NT2/D1 (cell line): Measurements from ENCODE around the gene SIK3.
"Not testable (repeated sequence)": the region's sequence is repeated elsewhere in the genome, so short reads cannot be mapped to it uniquely, and the experiment has no call there.

Experiments
- DNase-seq: peaks from one replicate; pipeline ENCODE4 v3.0.0-alpha.2; 2011; ENCODE audit warnings: low read depth, low spot score
- H3K27me3 ChIP-seq: 2 replicates; pipeline ENCODE4 v1.6.0; 2011; ENCODE audit warnings: mild to moderate bottlenecking; ENCODE audit not compliant: insufficient read length, insufficient read depth
- H3K36me3 ChIP-seq: 2 replicates; pipeline ENCODE4 v1.6.1; 2011; ENCODE audit warnings: mild to moderate bottlenecking, low read length, mixed read lengths; ENCODE audit not compliant: insufficient read depth, insufficient read length
- H3K4me1 ChIP-seq: 2 replicates; pipeline ENCODE4 v1.5.1; 2011; ENCODE audit not compliant: insufficient read depth, insufficient read length
- H3K4me3 ChIP-seq: 2 replicates; pipeline ENCODE4 v1.5.1; 2011; ENCODE audit warnings: low read depth; ENCODE audit not compliant: insufficient read length
- H3K9ac ChIP-seq: 2 replicates; pipeline ENCODE4 v1.6.0; 2011; ENCODE audit warnings: low read depth; ENCODE audit not compliant: insufficient read length
- H3K9me3 ChIP-seq: 2 replicates; pipeline ENCODE4 v1.5.1; 2011; ENCODE audit warnings: mild to moderate bottlenecking, low read length; ENCODE audit not compliant: insufficient read depth
- SUZ12 ChIP-seq: IDR thresholded peaks from 2 replicates; pipeline ENCODE4 v1.6.1; 2011; ENCODE audit not compliant: insufficient read length, insufficient read depth; ENCODE audit errors: extremely low read depth
- YY1 ChIP-seq: IDR thresholded peaks from 2 replicates; pipeline ENCODE4 v1.6.1; 2011; ENCODE audit not compliant: insufficient read length, insufficient read depth
- ZNF274 ChIP-seq: IDR thresholded peaks from 2 replicates; pipeline ENCODE4 v1.6.1; 2011; ENCODE audit warnings: mild to moderate bottlenecking, low read depth, low read length

SIK3 gene

DNA sequence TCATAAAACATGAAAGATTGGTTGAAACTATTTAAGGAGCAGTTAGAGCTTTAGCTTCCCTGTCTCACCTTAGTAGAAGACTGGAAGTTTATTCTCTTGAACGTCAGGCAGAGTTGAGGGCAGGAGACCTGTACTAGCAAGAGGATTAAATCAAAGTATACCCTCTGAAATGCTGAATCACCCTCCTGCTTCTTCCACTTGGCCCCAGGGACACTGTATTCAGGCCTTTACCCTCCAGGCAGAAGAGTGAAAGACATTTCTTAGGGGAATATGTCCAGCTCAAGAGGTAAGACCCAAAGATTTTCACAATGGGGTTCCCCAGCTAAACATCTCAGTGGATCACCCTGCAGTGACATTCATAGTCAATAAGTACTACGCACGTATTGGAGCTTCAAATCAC lies 287.0 kb downstream of the SIK3 start:
- DNase-seq, result no peak
- Histone ChIP-seq H3K4me3 (no peak overlapping the region), H3K4me1 (no peaks in the 10 kb centered on the region), H3K9me3 (no peaks in the 10 kb centered on the region), H3K27me3 (no peaks in the 10 kb centered on the region), H3K36me3 (no peaks in the 10 kb centered on the region), H3K9ac (no peak overlapping the region)
- no peak for TF ChIP-seq SUZ12

DNA sequence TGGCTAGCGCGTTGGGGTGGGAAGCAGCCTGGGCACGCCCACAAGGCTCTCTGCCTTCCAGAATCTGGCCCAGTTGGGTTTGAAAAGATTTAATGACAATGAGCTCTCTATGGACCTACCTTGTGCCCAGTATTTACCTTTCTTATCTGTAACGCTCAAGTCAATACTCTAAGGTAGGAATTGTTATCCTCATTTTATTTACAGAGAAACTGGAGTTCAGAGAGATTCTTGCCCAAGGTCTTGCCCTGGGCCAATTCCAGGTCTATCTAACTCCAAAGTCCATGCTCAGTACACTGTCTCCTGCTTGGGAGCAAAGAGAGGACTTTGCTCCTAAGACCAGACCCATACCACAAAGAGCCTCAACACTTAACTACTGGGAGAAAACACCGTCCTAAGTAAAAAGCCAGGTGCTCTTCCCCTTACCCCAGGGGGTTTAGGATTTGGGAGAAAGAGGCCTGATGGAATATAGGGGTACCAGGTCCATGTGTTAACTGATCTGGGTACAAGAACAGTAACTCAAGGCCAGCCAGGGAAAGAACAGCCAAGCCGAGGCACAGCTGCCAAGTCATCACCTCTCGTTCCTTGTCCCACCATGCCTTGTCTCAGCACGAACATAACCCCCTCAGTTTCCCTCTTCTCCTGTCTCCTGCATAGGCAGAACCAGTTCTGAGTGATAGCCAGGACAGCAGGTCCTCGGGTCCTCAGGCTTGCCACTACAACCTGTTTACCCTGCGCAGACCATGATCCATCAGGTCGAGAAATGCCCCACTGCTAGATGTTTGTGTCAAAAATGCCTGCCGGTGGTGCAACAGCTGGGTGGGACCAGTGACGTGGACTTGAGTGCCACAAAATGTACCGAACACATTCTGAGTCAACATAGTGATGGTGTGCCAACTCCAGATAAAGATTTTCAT lies 289.7 kb downstream of the SIK3 start:
- no peak for TF ChIP-seq SUZ12
- TF ChIP-seq ZNF274, result no peak
- TF ChIP-seq YY1, result no peak
- no peak overlapping the region for H3K9ac ChIP-seq

DNA sequence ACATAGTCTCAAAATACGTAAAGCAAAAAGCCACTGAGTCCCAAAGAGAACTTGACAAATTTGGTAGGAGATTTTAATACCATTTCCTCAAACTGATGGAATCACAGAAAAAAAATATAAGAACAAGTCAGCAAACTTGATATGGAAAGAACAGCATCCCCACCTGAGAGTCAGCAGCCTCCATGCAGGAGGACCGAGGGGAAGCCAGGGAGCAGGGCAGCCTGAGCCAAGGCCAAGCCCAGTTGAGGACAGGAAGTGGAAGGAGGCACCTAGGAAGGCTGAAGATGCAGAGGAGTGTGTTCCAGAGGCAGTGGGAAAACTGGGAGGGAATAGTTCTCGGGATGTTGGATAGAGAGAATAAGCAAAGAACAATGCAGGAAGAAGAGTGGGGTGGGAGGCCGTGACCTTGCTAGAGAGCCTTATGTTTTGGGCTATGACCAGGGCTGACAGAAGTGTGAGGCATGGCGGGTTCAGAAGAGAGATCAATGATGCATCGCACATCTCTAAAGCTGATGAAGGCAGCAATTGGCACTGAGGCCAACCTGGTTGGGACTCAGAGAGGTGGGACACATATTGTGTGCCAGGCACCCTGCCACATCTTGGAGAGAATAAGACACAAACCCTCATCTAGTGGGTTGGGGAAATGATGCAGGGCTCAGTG lies 290.5 kb downstream of the SIK3 start:
- Histone ChIP-seq H3K4me1 (no peaks in the 10 kb centered on the region), H3K9me3 (no peaks in the 10 kb centered on the region), H3K9ac (no peak overlapping the region), H3K27me3 (no peaks in the 10 kb centered on the region), H3K4me3 (no peak overlapping the region), H3K36me3 (no peaks in the 10 kb centered on the region)
- TF ChIP-seq SUZ12 (no peak), YY1 (no peak), ZNF274 (no peak)
- DNase-seq, result no peak

More for the DNA sequence above, 289.7 kb downstream of the SIK3 start:
- no peaks in the 10 kb centered on the region for H3K9me3 ChIP-seq
- H3K4me3 ChIP-seq, result no peak overlapping the region
- no peaks in the 10 kb centered on the region for H3K4me1 ChIP-seq
- no peak for DNase-seq
- no peaks in the 10 kb centered on the region for H3K36me3 ChIP-seq
- no peaks in the 10 kb centered on the region for H3K27me3 ChIP-seq

DNA sequence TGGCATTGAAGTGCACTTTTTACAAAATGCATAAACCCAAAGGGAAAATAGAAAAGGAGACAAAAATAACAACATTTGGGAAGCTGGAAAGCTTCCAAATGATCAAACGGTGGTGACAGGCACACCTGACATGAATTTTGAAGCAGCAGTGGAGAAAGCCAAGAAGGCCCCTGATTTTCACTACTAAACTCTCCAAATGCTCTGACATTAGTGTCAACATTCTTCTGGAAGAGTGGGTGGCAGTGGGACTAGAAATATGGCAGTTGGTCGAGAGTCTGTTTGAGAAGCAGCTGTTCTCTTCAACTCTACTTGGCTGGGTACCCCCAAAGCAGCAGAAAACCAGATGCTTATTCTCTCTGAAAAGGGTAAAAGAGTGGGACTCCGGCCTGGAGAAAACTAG lies 294.2 kb downstream of the SIK3 start:
- no peak overlapping the region for H3K4me3 ChIP-seq

DNA sequence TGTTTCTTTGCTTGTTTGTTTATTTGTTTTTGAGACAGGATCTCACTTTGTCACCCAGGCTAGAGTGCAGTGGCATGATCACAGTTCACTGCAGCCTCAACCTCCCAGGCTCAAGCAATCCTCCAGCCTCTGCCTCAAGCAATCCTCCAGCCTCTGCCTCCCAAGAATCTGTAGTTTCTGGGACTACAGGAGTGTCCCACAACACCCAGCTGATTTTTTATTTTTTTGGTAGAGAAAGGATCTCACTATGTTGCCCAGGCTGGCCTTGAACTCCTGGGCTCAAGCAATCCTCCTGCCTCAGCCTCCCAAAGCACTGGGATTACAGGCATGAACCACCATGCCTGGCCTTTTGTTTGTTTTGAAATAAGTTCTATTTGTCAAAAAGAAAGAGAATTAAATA lies 296.6 kb downstream of the SIK3 start:
- DNase-seq, H3K27me3 ChIP-seq, H3K4me1 ChIP-seq, H3K9ac ChIP-seq, H3K36me3 ChIP-seq, H3K9me3 ChIP-seq, H3K4me3 ChIP-seq: not testable (repeated sequence)

More for the DNA sequence above, 294.2 kb downstream of the SIK3 start:
- Histone ChIP-seq H3K9ac (no peak overlapping the region), H3K9me3 (no peaks in the 10 kb centered on the region), H3K4me1 (no peaks in the 10 kb centered on the region), H3K27me3 (no peaks in the 10 kb centered on the region), H3K36me3 (no peaks in the 10 kb centered on the region)
- no peak for TF ChIP-seq ZNF274
- no peak for TF ChIP-seq YY1
- TF ChIP-seq SUZ12, result no peak
- no peak for DNase-seq

DNA sequence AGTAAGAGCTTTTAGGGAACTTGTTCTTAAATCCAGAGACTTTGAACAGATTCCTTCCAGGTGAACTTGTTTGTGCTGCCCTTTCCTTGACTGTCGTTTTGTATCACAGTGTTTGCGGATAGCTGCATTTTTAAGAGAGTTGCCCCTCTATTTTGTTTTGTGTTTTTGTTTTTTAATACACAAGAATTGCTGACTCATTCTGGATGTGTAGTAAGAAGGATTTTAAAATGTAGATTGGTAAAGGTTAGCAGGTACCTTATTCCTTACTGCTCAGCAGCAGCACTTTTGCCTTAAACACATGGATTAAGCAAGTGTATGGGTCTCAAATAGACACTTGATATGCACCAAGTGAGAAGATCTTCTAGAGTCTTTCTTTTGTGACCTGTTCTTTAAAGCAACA lies 297.6 kb downstream of the SIK3 start:
- no peak for DNase-seq
- H3K4me3 ChIP-seq, result no peak overlapping the region

DNA sequence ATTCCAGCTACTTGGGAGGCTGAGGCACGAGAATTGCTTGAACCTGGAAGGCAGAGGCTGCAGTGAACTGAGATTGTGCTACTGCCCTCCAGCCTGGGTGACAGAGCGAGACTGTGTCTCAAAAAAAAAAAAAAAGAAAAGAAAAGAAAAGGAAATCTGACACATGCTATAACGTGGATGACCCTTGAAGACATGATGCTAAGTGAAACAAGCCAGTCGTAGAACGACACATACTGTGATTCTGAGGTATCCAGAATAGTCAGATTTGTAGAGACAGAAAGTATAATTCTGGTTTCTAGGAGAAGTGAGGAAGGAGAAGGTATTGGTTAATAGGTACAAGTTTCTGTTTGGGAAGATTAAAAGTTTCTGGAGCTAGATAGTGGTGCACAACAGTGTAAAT lies 299.9 kb downstream of the SIK3 start:
- no peaks in the 10 kb centered on the region for H3K9me3 ChIP-seq
- TF ChIP-seq YY1 (no peak), SUZ12 (no peak), ZNF274 (no peak)
- no peak for DNase-seq

More for the DNA sequence above, 297.6 kb downstream of the SIK3 start:
- TF ChIP-seq SUZ12 (no peak), YY1 (no peak)
- Histone ChIP-seq H3K4me1 (no peaks in the 10 kb centered on the region), H3K36me3 (no peaks in the 10 kb centered on the region), H3K9me3 (no peaks in the 10 kb centered on the region), H3K27me3 (no peaks in the 10 kb centered on the region), H3K9ac (no peak overlapping the region)

More for the DNA sequence above, 299.9 kb downstream of the SIK3 start:
- Histone ChIP-seq H3K36me3 (no peaks in the 10 kb centered on the region), H3K27me3 (no peaks in the 10 kb centered on the region), H3K4me1 (no peaks in the 10 kb centered on the region), H3K4me3 (no peak overlapping the region), H3K9ac (no peak overlapping the region)
